SK-N-SH (cell line): ENCODE data around the gene NPDC1.

Source experiments
- CHD2 ChIP-seq: fragments of 150-350 bp; IDR thresholded peaks from 2 replicates; pipeline ENCODE4 v1.6.1; 2018; ENCODE audit warnings: low read length; ENCODE audit not compliant: partially characterized antibody
- ELF1 ChIP-seq: IDR thresholded peaks from 2 replicates; pipeline ENCODE4 v1.4.0; 2012
- FOXJ3 ChIP-seq: sonication (generic); formaldehyde crosslinking; IDR thresholded peaks from 2 replicates; pipeline ENCODE4 v1.5.1; 2020; ENCODE audit warnings: mild to moderate bottlenecking, missing genetic modification reagents
- FOXM1 ChIP-seq: IDR thresholded peaks from 2 replicates; pipeline ENCODE4 v1.4.0; 2012; ENCODE audit warnings: low read depth, mild to moderate bottlenecking
- IRF3 ChIP-seq: fragments of 150-350 bp; IDR thresholded peaks from 2 replicates; pipeline ENCODE4 v1.6.1; 2016; ENCODE audit warnings: mild to moderate bottlenecking, low read depth, low read length
- POLR2AphosphoS5 ChIP-seq: IDR thresholded peaks from 2 replicates; pipeline ENCODE4 v1.6.1; 2012; ENCODE audit warnings: low read depth, low read length
- RCOR1 ChIP-seq: fragments of 150-350 bp; IDR thresholded peaks from 2 replicates; pipeline ENCODE4 v1.6.1; 2017; ENCODE audit warnings: antibody characterized with exemption, low read length
- YY1 ChIP-seq: IDR thresholded peaks from 2 replicates; pipeline ENCODE4 v1.4.0; 2012; ENCODE audit warnings: low read depth, mild to moderate bottlenecking
- ZBTB33 ChIP-seq: IDR thresholded peaks from 2 replicates; pipeline ENCODE4 v1.4.0; 2012; ENCODE audit warnings: low read depth, borderline replicate concordance
- TF ChIP-seq, protein P1 (sequence below): fragments of 200-600 bp; sonication (generic); IDR thresholded peaks from 2 replicates; pipeline ENCODE4 v1.6.1; 2017; ENCODE audit warnings: antibody characterized with exemption, mild to moderate bottlenecking, moderate library complexity
- TF ChIP-seq, protein P2 (sequence below): IDR thresholded peaks from 2 replicates; pipeline ENCODE4 v1.4.0; 2012; ENCODE audit warnings: low read depth
- TF ChIP-seq, protein P3 (sequence below): IDR thresholded peaks from 2 replicates; pipeline ENCODE4; 2012

DNA sequence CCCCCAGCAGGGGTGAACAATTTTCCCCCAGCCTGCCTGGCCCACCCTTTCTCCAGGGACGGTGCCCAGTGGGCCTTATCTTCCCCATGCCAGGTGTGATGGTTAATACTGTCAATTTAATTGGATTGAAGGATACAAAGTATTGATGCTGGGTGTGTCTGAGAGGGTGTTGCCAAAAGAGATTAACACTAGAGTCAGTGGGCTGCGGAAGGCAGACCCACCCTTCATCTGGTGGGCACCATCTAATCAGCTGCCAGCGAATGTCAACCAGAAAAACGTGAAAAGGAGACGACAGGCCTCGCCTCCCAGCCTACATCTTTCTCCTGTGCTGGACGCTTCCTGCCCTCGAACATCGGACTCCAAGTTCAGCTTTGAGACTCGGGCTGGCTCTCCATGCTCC lies 8.5 kb downstream of the NPDC1 start:
- TF ChIP-seq, protein P1, sequence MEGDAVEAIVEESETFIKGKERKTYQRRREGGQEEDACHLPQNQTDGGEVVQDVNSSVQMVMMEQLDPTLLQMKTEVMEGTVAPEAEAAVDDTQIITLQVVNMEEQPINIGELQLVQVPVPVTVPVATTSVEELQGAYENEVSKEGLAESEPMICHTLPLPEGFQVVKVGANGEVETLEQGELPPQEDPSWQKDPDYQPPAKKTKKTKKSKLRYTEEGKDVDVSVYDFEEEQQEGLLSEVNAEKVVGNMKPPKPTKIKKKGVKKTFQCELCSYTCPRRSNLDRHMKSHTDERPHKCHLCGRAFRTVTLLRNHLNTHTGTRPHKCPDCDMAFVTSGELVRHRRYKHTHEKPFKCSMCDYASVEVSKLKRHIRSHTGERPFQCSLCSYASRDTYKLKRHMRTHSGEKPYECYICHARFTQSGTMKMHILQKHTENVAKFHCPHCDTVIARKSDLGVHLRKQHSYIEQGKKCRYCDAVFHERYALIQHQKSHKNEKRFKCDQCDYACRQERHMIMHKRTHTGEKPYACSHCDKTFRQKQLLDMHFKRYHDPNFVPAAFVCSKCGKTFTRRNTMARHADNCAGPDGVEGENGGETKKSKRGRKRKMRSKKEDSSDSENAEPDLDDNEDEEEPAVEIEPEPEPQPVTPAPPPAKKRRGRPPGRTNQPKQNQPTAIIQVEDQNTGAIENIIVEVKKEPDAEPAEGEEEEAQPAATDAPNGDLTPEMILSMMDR: no peak
- TF ChIP-seq, protein P2, sequence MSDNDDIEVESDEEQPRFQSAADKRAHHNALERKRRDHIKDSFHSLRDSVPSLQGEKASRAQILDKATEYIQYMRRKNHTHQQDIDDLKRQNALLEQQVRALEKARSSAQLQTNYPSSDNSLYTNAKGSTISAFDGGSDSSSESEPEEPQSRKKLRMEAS: no peak
- TF ChIP-seq IRF3 (no peak), YY1 (no peak), CHD2 (no peak), RCOR1 (no peak), POLR2AphosphoS5 (no peak), ELF1 (no peak), FOXM1 (no peak), FOXJ3 (CRISPR knock-in tag) (no peak), ZBTB33 (no peak)
- TF ChIP-seq, protein P3, sequence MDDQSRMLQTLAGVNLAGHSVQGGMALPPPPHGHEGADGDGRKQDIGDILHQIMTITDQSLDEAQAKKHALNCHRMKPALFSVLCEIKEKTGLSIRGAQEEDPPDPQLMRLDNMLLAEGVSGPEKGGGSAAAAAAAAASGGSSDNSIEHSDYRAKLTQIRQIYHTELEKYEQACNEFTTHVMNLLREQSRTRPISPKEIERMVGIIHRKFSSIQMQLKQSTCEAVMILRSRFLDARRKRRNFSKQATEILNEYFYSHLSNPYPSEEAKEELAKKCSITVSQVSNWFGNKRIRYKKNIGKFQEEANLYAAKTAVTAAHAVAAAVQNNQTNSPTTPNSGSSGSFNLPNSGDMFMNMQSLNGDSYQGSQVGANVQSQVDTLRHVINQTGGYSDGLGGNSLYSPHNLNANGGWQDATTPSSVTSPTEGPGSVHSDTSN: no peak
